ENCODE measurements around the gene KLHDC10. TPM values are rescaled to one million over a fixed set of nuclear protein-coding genes. Genes with fewer than 3 reads are reported as not detected.

KLHDC10 gene
- total RNA-seq, 4 donors from 2014 or later = 17.0 to 28.8 (median 23.0) TPM

DNA sequence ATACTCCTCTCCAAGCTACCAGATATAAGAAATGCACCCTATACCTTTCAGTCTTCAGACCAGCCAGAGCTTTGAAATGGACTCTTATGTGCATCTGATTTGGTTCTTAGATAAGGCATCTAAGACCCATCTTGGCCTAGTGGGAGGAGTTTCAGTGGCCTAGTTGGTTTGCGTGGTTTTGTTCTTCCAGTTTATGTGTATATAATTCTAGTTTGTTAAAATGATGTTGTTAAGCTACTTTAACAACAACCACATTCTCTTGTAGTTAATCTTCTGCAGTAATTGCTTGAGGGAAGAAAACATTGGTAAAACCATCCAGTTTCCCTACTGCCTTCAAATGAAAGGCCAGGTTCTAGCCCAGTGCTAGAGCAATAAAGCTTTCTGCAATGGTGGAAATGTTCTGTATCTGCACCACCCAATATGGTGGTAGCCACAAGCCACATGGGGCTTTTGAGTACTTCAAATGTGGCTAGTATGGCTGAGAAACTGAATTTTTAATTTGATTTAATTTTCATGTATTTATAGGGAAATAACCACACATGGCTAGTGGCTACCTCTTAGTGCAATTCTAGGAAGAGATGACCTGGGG is 66.3 kb downstream of the KLHDC10 start:
- Histone ChIP-seq H3K27ac (no peak overlapping the region), H3K36me3 (peaks cover 0 to 49% of the 10 kb centered on the region in 2 donors), H3K27me3 (no peaks in the 10 kb centered on the region), H3K9me3 (no peaks in the 10 kb centered on the region), H3K4me3 (no peak overlapping the region), H3K4me1 (peaks cover 0 to 14% (median 4%) of the 10 kb centered on the region in 3 donors)
- WGBS, 2 donors (ENCODE audit: low coverage in 1 of 2) = 100% methylated on average over 1 of the region's 1 CpG
- ATAC-seq = no peak
- TF ChIP-seq POLR2A (IDR thresholded peaks at IDR 0.05) = no peak
- TF ChIP-seq EP300 (IDR thresholded peaks at IDR 0.05) = no peak
- TF ChIP-seq, protein P1, sequence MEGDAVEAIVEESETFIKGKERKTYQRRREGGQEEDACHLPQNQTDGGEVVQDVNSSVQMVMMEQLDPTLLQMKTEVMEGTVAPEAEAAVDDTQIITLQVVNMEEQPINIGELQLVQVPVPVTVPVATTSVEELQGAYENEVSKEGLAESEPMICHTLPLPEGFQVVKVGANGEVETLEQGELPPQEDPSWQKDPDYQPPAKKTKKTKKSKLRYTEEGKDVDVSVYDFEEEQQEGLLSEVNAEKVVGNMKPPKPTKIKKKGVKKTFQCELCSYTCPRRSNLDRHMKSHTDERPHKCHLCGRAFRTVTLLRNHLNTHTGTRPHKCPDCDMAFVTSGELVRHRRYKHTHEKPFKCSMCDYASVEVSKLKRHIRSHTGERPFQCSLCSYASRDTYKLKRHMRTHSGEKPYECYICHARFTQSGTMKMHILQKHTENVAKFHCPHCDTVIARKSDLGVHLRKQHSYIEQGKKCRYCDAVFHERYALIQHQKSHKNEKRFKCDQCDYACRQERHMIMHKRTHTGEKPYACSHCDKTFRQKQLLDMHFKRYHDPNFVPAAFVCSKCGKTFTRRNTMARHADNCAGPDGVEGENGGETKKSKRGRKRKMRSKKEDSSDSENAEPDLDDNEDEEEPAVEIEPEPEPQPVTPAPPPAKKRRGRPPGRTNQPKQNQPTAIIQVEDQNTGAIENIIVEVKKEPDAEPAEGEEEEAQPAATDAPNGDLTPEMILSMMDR (IDR thresholded peaks at IDR 0.05) = no peak
- no peak for TF ChIP-seq POLR2AphosphoS5 (IDR thresholded peaks at IDR 0.05)

GRCh38 chr7:130137207-130137606 is 66.9 kb downstream of the KLHDC10 start:
- H3K4me3 ChIP-seq = no peak overlapping the region
- 97 to 100% methylated on average over 1 to 2 of the region's 4 CpGs for WGBS, 2 donors (ENCODE audit: low coverage in 1 of 2)
- H3K36me3 ChIP-seq = peaks cover 0 to 44% of the 10 kb centered on the region in 2 donors
- no peaks in the 10 kb centered on the region for H3K27me3 ChIP-seq
- no peaks in the 10 kb centered on the region for H3K9me3 ChIP-seq
- H3K4me1 ChIP-seq = peaks cover 0 to 19% (median 4%) of the 10 kb centered on the region in 3 donors
- no peak for ATAC-seq
- no peak for TF ChIP-seq EP300 (IDR thresholded peaks at IDR 0.05)
- TF ChIP-seq, protein P1 (IDR thresholded peaks at IDR 0.05) = no peak
- no peak for TF ChIP-seq POLR2AphosphoS5 (IDR thresholded peaks at IDR 0.05)
- TF ChIP-seq POLR2A (IDR thresholded peaks at IDR 0.05) = no peak
- H3K27ac ChIP-seq = no peak overlapping the region

DNA sequence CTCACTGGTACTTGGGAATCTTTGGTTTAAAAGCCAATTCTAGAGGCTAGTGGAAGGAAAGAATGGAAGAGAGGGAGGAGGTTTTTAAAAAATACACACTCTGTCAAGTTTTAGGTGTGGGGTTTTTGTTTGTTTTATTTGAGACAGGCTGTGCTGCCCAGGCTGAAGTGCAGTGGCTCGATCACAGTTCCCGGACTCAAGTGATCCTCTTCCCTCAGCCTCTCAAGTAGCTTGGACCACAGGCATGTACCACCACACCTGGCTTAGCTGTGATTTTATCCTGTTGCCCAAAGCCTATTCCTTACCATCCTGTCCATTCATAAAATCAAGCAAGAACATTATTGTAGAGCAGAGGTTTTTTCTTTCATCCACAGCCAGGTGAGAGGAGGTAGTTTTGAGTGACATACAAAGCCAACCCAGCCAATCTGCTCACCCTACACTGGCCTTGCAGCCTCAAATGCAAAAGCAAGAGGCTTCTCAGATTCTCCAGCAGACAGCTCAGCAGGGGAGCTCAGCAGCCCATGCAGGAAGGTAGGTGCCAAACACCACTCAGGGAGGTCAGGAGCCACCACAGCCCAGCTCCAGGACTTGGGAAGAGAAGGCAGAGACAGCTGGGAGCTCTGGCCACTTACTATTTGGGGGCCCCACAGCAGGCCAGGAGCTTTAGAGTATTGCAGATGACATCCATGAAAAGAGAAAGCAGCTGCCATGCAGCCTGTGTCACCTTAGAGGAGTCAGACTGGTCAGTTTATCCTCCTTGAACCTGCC is 69.0 kb downstream of the KLHDC10 start:
- Histone ChIP-seq H3K9me3 (no peaks in the 10 kb centered on the region), H3K4me1 (peaks cover 0 to 23% (median 4%) of the 10 kb centered on the region in 3 donors), H3K4me3 (no peak overlapping the region), H3K36me3 (peaks cover 0 to 24% of the 10 kb centered on the region in 2 donors), H3K27ac (no peak overlapping the region), H3K27me3 (no peaks in the 10 kb centered on the region)
- TF ChIP-seq EP300 (IDR thresholded peaks at IDR 0.05) (no peak), POLR2A (IDR thresholded peaks at IDR 0.05) (no peak), POLR2AphosphoS5 (IDR thresholded peaks at IDR 0.05) (no peak)
- TF ChIP-seq, protein P1 (IDR thresholded peaks at IDR 0.05) = no peak
- WGBS, 2 donors (ENCODE audit: low coverage in 1 of 2) = 80 to 86% methylated on average over 2 of the region's 2 CpGs
- ATAC-seq = no peak

GRCh38 chr7:130140551-130141160 is 70.3 kb downstream of the KLHDC10 start:
- WGBS, 2 donors (ENCODE audit: low coverage in 1 of 2) = 71 to 85% methylated on average over 4 to 6 of the region's 47 CpGs
- Histone ChIP-seq H3K36me3 (peaks cover 0 to 12% of the 10 kb centered on the region in 2 donors), H3K4me1 (peaks cover 0 to 23% (median 4%) of the 10 kb centered on the region in 3 donors), H3K4me3 (peak overlapping the region; percentile 42 to 81), H3K9me3 (no peaks in the 10 kb centered on the region), H3K27me3 (no peaks in the 10 kb centered on the region), H3K27ac (peak overlapping the region in 3 of 4 donors; percentile 64 to 77 (median 75))
- no peak for ATAC-seq
- TF ChIP-seq, protein P1 (IDR thresholded peaks at IDR 0.05) = no peak
